Skin epidermis (tissue), 12 donors: ENCODE results near the gene MERTK.

ENCODE experiments used
- H3K27ac ChIP-seq, 21 experiments: fragments of 200-600 bp; sonication (generic) in 11 of 21; one replicate each; pipeline ENCODE4 v1.5.0; 2020; ENCODE audit warnings: mild to moderate bottlenecking in 3 of 21, inconsistent platforms in 2 of 21, moderate library complexity in 2 of 21
- H3K4me3 ChIP-seq, 7 experiments: fragments of 200-600 bp; sonication (generic) in 2 of 7; one replicate each; pipeline ENCODE4 v1.5.0; 2020; ENCODE audit warnings: inconsistent platforms in 2 of 7, mild to moderate bottlenecking in 2 of 7, moderate library complexity in 1 of 7

Gene MERTK

DNA sequence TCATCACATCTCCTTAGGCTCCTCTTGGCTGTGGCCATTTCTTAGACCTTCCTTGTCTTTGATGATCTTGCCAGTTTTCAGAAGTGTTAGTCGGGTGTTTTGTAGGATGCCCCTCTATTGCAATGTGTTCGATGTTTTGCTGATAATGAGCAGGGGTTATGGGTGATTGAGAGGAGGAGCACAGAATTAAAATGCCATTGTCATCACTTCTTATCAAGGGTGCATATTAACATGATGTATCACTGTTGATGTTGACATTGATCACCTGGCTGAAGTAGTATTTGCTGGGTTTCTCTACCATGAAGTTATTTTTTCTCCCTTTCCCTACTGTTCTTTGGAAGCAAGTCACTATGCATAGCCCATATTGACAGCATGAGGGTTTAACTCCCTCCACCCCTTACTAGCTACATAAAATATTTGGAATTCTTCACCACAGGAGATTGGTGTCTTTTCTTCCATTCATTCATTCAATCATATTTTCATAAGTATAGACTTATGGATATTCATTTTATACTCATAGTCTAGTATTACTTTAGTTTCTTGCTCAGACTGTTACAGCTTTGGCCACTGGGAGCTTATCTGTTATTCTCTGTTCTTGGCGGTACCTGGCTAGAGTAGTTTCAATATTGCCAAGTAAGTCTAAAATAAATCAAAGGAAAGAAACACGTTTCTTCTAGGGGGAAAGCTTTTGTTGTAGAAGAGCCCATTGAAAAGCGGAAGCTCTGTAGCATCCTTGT, 102.2 kb downstream of the MERTK start:
- Histone ChIP-seq H3K4me3 (no peak overlapping the region), H3K27ac (peak overlapping the region in 1 of 21 experiments; percentile 1)

GRCh38 chr2:112001136-112001715, 102.8 kb downstream of the MERTK start:
- peak overlapping the region in 1 of 21 experiments; percentile 1 for H3K27ac ChIP-seq
- H3K4me3 ChIP-seq: no peak overlapping the region

DNA sequence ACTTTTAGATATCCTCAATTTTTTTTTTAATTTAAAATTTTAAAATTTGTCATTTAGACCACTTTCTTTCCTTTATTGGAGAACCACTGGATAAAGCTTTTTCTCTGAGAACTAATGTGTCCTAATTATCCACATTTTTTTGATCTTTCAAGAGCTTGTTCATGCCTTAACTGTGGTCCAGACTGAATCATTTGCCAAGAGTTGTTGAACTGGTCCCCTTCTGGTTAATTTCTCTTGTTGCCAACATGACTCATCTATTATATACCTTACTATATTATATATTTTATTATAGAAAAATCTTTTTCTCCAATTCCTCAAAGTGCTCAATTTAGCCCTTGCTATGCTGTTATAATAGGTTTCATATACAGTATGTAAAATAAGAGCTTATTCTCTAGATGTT, 103.5 kb downstream of the MERTK start:
- Histone ChIP-seq H3K27ac (no peak overlapping the region), H3K4me3 (no peak overlapping the region)

DNA sequence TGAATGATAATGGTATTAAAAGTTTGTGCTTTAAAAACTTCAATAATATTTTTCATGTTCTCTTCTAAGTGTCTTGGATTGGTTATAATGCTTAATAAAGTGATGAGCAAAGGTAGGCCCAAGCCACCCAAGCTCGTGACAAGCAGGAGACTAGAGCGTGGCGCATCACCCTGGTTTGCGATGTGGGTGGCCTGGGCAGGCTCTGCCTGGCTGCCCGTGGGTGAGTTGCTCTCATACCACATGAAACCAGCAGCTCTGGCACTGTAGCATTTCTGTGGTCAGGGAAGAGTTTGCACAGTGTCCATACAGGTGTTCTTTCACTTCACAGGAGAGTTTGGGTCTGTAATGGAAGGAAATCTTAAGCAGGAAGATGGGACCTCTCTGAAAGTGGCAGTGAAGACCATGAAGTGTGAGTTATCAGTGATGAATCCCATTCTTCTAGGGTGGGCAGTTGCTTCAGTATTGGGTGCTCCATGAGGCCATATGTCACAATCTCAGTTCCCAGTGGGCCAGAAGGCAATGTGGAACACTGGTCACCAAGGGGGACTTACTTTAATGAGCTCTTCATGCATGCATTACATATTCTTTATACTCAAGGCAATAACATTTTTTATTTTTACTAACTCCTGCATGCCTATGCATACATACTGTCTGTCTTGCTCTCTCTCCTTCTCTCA, 105.3 kb downstream of the MERTK start:
- no peak overlapping the region for H3K4me3 ChIP-seq
- no peak overlapping the region for H3K27ac ChIP-seq

- Histone ChIP-seq H3K4me3 (no peak overlapping the region), H3K27ac (peak overlapping the region in 1 of 21 experiments; percentile 41)
Observed at GRCh38 chr2:112004253-112004645, 105.8 kb downstream of the MERTK start.

DNA sequence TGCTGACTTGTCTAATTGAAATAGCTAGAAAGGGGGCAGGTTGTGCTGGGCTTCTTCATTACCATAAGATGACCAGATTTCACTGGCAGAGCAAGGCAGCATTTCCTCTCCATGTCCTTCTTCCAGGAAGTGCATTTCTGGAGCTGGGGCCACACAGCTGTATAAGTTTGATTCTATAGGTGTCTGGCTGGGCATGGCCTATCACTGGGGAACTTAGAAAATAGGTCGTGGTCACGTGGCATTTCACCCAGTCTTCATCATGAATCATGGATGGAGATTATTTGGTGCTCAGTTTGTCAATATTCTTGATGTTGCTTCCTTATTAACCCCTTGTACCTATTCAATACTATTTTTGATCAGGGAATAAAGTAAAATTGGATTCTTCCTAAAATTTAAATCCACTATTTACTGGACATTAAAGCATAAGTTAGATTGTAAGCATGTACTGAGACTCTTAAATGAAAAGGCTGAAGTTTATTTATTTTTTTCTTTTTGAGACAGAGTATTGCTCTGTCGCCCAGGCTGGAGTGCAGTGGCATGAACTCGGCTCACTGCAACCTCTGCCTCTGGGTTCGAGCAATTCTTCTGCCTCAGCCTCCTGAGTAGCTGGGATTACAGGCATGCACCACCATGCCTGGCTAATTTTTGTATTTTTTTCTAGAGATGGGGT, 107.1 kb downstream of the MERTK start:
- Histone ChIP-seq H3K27ac (no peak overlapping the region), H3K4me3 (no peak overlapping the region)

GRCh38 chr2:112006076-112006410, 107.6 kb downstream of the MERTK start:
- no peak overlapping the region for H3K27ac ChIP-seq
- no peak overlapping the region for H3K4me3 ChIP-seq

- H3K4me3 ChIP-seq: no peak overlapping the region
- H3K27ac ChIP-seq: no peak overlapping the region
Observed at GRCh38 chr2:112007493-112007892, 109.1 kb downstream of the MERTK start.

DNA sequence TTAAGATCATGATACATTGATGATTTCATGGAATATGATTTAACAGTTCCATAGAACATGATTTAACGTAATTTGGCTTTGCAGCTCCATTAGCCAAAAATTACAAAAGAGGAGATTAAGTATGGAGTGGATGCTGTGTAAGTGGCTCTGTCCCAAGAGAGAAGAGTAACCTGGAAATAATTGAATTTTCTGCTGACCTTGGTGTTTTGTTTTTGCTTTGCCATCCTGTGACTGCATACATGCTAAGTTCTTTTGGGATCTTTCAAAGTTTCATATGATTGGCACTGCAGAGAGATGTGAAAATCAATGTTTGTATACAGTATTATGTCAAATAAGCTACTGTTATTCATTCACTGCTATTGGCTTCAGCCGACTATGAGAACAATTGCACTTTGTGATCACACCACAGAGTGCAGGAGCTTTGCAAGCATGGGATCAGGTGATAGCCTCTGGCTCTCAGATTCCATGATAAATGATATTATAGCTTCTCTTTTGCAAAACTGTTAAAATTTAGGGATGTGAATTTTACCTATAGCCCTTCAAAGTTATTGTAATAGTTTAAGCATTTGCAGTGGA, 110.6 kb downstream of the MERTK start:
- Histone ChIP-seq H3K27ac (no peak overlapping the region), H3K4me3 (no peak overlapping the region)

DNA sequence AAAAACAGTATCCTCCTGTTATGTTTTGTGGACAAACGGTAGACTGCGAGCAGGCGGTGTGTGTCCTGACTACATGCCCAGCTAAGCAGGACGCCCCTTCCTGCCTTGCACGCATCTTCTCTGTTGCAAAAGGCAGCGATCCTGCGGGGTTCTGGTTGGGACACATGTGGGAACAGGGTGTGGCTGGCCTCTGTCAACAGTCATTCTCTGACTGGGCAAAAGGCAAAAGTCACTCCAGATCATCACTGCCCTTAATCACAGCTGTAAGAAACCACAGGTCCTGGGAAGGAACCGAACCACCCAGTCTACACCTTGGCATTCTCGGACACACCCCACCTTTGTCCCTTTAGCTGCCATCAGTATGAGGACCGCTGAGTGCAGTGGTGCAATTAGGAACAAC, 112.3 kb downstream of the MERTK start:
- no peak overlapping the region for H3K27ac ChIP-seq
- H3K4me3 ChIP-seq: no peak overlapping the region

GRCh38 chr2:112012556-112012955, 114.1 kb downstream of the MERTK start:
- H3K27ac ChIP-seq: no peak overlapping the region
- H3K4me3 ChIP-seq: no peak overlapping the region

DNA sequence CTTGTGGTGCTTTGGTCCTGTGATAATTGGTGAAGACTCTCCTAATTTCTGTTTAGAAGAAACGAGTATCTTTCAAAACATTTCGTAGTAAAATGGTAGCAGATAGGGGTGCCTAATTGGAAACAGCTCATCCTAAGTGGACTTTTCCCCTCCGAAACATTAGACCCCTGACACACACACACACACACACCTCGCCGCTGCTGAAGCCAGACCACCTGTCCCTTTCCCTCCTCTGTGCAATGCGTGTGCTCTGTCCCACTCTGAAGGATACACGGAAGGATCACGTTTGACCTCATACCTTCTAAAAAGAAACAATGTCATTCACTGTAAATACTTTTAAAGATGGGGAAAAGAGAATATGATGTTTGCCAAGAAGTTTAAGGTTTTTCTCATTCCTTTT, 120.4 kb downstream of the MERTK start:
- no peak overlapping the region for H3K27ac ChIP-seq
- no peak overlapping the region for H3K4me3 ChIP-seq

GRCh38 chr2:112019569-112019982, 121.2 kb downstream of the MERTK start:
- Histone ChIP-seq H3K27ac (no peak overlapping the region), H3K4me3 (no peak overlapping the region)

DNA sequence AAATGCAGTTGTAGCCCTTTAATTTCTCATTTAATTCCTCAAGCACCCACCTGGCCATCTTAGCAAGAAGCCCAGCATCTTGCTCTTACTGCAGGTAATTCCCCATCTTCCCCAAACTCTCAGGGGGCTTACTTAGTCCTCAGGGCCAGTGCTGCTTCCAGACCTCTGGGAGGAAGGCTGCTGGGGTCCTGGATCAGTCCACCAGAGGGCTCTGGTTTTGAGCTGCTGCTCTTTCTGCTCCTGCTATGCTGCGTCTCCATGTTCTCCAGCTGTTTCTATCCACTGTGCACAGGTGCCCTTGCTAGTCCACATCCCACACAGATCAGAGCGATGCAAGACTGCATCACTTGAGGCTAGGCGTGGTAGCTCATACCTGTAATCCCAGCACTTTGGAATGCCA, 122.2 kb downstream of the MERTK start:
- Histone ChIP-seq H3K27ac (no peak overlapping the region), H3K4me3 (no peak overlapping the region)

GRCh38 chr2:112021290-112021689, 122.9 kb downstream of the MERTK start:
- H3K4me3 ChIP-seq: no peak overlapping the region
- no peak overlapping the region for H3K27ac ChIP-seq

- H3K27ac ChIP-seq: no peak overlapping the region
Observed at GRCh38 chr2:112021781-112022231, 123.4 kb downstream of the MERTK start.

DNA sequence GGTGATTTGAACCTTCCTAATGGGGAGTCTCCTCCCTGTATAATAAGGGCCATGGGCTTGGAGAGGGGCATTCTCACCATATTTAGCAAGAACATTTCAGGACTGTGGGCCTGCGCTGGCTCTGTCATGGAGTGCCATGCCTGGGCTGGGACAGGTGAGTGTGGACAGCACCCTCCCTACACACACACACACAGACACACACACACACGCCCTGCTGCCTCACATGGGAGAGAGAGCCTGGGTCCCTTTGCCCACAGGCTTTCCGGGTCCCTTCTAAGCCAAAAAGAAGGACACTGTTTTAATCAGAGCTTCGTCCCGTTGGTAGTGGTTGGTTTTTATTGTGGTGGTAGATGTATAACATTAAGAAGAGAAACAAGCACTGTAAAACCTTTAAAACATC, 125.3 kb downstream of the MERTK start:
- H3K27ac ChIP-seq: no peak overlapping the region
- no peak overlapping the region for H3K4me3 ChIP-seq

More at GRCh38 chr2:112021781-112022231, 123.4 kb downstream of the MERTK start:
- no peak overlapping the region for H3K4me3 ChIP-seq

- no peak overlapping the region for H3K4me3 ChIP-seq
- H3K27ac ChIP-seq: no peak overlapping the region
Observed at GRCh38 chr2:112024231-112024630, 125.8 kb downstream of the MERTK start.

GRCh38 chr2:112024896-112025491, 126.6 kb downstream of the MERTK start:
- Histone ChIP-seq H3K4me3 (no peak overlapping the region), H3K27ac (no peak overlapping the region)

GRCh38 chr2:112026509-112026908, 128.1 kb downstream of the MERTK start:
- H3K4me3 ChIP-seq: no peak overlapping the region
- no peak overlapping the region for H3K27ac ChIP-seq
